IMR-90 (cell line): ENCODE data around the gene ZBTB1. TPM values are rescaled to one million over a fixed set of nuclear protein-coding genes. Genes with fewer than 3 reads are reported as not detected.
A peak's percentile ranks its signal among the peaks of the same experiment; 100 is the strongest.

Source experiments
- ATAC-seq: fragments of 200-7000 bp; cut with Tn5 transposase; 2 replicates; pipeline ENCODE4 v1.9.1; 2020; ENCODE audit warnings: low read depth, mild to moderate bottlenecking, moderate library complexity
- BruUV-seq: library from RNA; stranded (reverse); fragments of 400-500 nt; replicated peaks from 2 replicates; lab custom pipeline; 2021; lab: Mats Ljungman, UMichigan
- CTCF ChIA-PET: fragments of 300-600 bp; formaldehyde crosslinking; extraction: SDS; loops from one replicate; lab custom pipeline; 2021; ENCODE audit warnings: antibody characterized with exemption; lab: Yijun Ruan, JAX
- POLR2A ChIA-PET: fragments of 300-600 bp; sonication (Branson Sonifier 250); formaldehyde crosslinking; loops from one replicate; lab custom pipeline; 2022; ENCODE audit warnings: antibody characterized with exemption; ENCODE audit not compliant: unreplicated experiment; lab: Charles Lee
- DNase-seq: peaks from one replicate; pipeline ENCODE4 v3.0.0; 2013
- H2AFZ ChIP-seq: replicated peaks from 2 replicates; pipeline ENCODE3; 2013; ENCODE audit warnings: low read length, mild to moderate bottlenecking; ENCODE audit not compliant: poor library complexity
- H2AK5ac ChIP-seq: 2 replicates; pipeline ENCODE4 v1.6.1; 2013; ENCODE audit warnings: low read depth, low read length, inconsistent platforms
- H2AK9ac ChIP-seq: replicated peaks from 2 replicates; pipeline ENCODE3; 2013; ENCODE audit warnings: mild to moderate bottlenecking, low read depth, low read length, moderate library complexity; ENCODE audit not compliant: poor library complexity
- H2BK120ac ChIP-seq: 2 replicates; pipeline ENCODE4 v1.6.1; 2013; ENCODE audit warnings: low read depth, low read length, inconsistent platforms
- H2BK15ac ChIP-seq: 3 replicates; pipeline ENCODE4 v1.6.1; 2013; ENCODE audit warnings: low read depth, low read length, inconsistent platforms
- H2BK20ac ChIP-seq: 2 replicates; pipeline ENCODE4 v1.6.1; 2013; ENCODE audit warnings: low read depth, mild to moderate bottlenecking, inconsistent platforms, low read length, moderate library complexity
- H2BK5ac ChIP-seq: 2 replicates; pipeline ENCODE4 v1.6.1; 2013; ENCODE audit warnings: mild to moderate bottlenecking, low read depth, low read length, inconsistent platforms; ENCODE audit not compliant: poor library complexity, severe bottlenecking
- H3K14ac ChIP-seq: replicated peaks from 2 replicates; pipeline ENCODE4 v1.6.1; 2013; ENCODE audit warnings: low read depth, low read length, inconsistent platforms
- H3K18ac ChIP-seq: 2 replicates; pipeline ENCODE4 v1.6.1; 2013; ENCODE audit warnings: low read depth, low read length, control low read depth
- H3K23ac ChIP-seq: 2 replicates; pipeline ENCODE4 v1.6.1; 2013; ENCODE audit warnings: low read depth, low read length, inconsistent platforms
- H3K27ac ChIP-seq: 2 replicates; pipeline ENCODE4 v1.5.1; 2013; ENCODE audit warnings: mild to moderate bottlenecking, control low read depth, low read length; ENCODE audit not compliant: insufficient read depth
- H3K27me3 ChIP-seq: 2 replicates; pipeline ENCODE4 v1.6.1; 2013; ENCODE audit warnings: low read length; ENCODE audit not compliant: control insufficient read depth, insufficient read depth
- H3K36me3 ChIP-seq: 2 replicates; pipeline ENCODE4 v1.6.1; 2013; ENCODE audit warnings: low read length, mixed read lengths; ENCODE audit not compliant: control insufficient read depth, insufficient read depth
- H3K4ac ChIP-seq: 2 replicates; pipeline ENCODE4 v1.6.1; 2013; ENCODE audit warnings: low read depth, low read length, inconsistent platforms
- H3K4me1 ChIP-seq: 2 replicates; pipeline ENCODE4 v1.6.1; 2013; ENCODE audit warnings: low read length, mixed read lengths; ENCODE audit not compliant: control insufficient read depth, insufficient read depth
- H3K4me2 ChIP-seq: 2 replicates; pipeline ENCODE4 v1.6.1; 2013; ENCODE audit warnings: low read depth, mild to moderate bottlenecking, control low read depth, low read length, moderate library complexity
- H3K4me3 ChIP-seq: 2 replicates; pipeline ENCODE4 v1.5.1; 2013; ENCODE audit warnings: low read depth, mild to moderate bottlenecking, control low read depth, low read length, moderate library complexity; ENCODE audit not compliant: insufficient read depth
- H3K56ac ChIP-seq: 2 replicates; pipeline ENCODE4 v1.6.1; 2013; ENCODE audit warnings: low read length, inconsistent platforms; ENCODE audit not compliant: insufficient read depth; ENCODE audit errors: extremely low read depth
- H3K79me1 ChIP-seq, 2 experiments: 2 replicates each; pipeline ENCODE4 v1.6.1; 2013; ENCODE audit warnings: low read length in 2 of 2, inconsistent platforms in 1 of 2, low read depth in 1 of 2
- H3K9ac ChIP-seq: 2 replicates; pipeline ENCODE4 v1.6.1; 2013; ENCODE audit warnings: low read depth, low read length, control low read depth
- H3K9me1 ChIP-seq: 2 replicates; pipeline ENCODE4 v1.6.1; 2013; ENCODE audit warnings: low read length, inconsistent platforms; ENCODE audit not compliant: insufficient read depth
- H3K9me3 ChIP-seq: 2 replicates; pipeline ENCODE4 v1.6.1; 2013; ENCODE audit warnings: low read length; ENCODE audit not compliant: control insufficient read depth, insufficient read depth
- H4K20me1 ChIP-seq: 2 replicates; pipeline ENCODE4 v1.6.1; 2013; ENCODE audit warnings: low read length, inconsistent platforms; ENCODE audit not compliant: insufficient read depth
- H4K5ac ChIP-seq: 2 replicates; pipeline ENCODE4 v1.6.1; 2013; ENCODE audit warnings: mild to moderate bottlenecking, low read depth, low read length, control low read depth
- H4K8ac ChIP-seq, 2 experiments: 2 replicates each; pipeline ENCODE4 v1.6.1; 2013; ENCODE audit warnings: low read depth in 2 of 2, low read length in 2 of 2, control low read depth in 1 of 2, inconsistent platforms in 1 of 2
- H4K91ac ChIP-seq: 2 replicates; pipeline ENCODE4 v1.6.1; 2013; ENCODE audit warnings: low read depth, low read length, inconsistent platforms; ENCODE audit not compliant: insufficient read depth
- CEBPB ChIP-seq: IDR thresholded peaks from 2 replicates; pipeline ENCODE4 v1.6.1; 2012; ENCODE audit warnings: low read depth, low read length, improper control_type of control experiment
- CHD1 ChIP-seq: IDR thresholded peaks from 2 replicates; pipeline ENCODE4 v1.6.1; 2012; ENCODE audit warnings: low read depth, low read length, improper control_type of control experiment
- MAFK ChIP-seq: IDR thresholded peaks from 2 replicates; pipeline ENCODE4 v1.6.1; 2012; ENCODE audit warnings: low read depth, low read length, improper control_type of control experiment
- NFE2L2 ChIP-seq: fragments of 150-350 bp; IDR thresholded peaks from 2 replicates; pipeline ENCODE4 v1.6.1; 2016; ENCODE audit warnings: low read depth, mild to moderate bottlenecking, low read length
- WGBS, 2 experiments: methylation state at CpG; one replicate each; pipeline versions ENCODE4 v1.1.5 to v1.1.7; 2013; ENCODE audit warnings: missing lambda C conversion rate in 2 of 2; ENCODE audit not compliant: insufficient read length in 1 of 2; ENCODE audit errors: extremely low coverage in 2 of 2; 5-methylcytosine and 5-hydroxymethylcytosine counted together
- dilution Hi-C: fragments of 300-500 bp; cut with HindIII; formaldehyde crosslinking; loops from one replicate; pipeline ENCODE4 v1.14.3; 2018; ENCODE audit warnings: low sequenced_read_pairs; ENCODE audit not compliant: unreplicated experiment
- in situ Hi-C: fragments of 300-500 bp; cut with MboI; formaldehyde crosslinking; loops from 3 replicates; pipeline ENCODE4 v1.14.3; 2019; ENCODE audit warnings: low sequenced_read_pairs, inconsistent platforms, mixed read lengths
- intact Hi-C: fragments of 100-400 bp; cut with micrococcal nuclease; formaldehyde crosslinking; loops from 2 replicates; pipeline ENCODE4 v1.10.0; 2022
- polyA plus RNA-seq, 3 experiments: library from polyadenylated mRNA; depleted of rRNA; stranded (reverse); fragments of >200 nt; gene quantifications; 2 replicates each; pipeline ENCODE4 v1.2.3, GENCODE V29; 2012; ENCODE audit warnings: low replicate concordance in 1 of 3
- total RNA-seq: library from RNA; depleted of rRNA; stranded (reverse); fragments of >200 nt; gene quantifications from 2 replicates; pipeline ENCODE4 v1.2.3, GENCODE V29; 2012

ZBTB1 gene
- total and polyA plus RNA-seq, 2 of the 4 experiments (the other 2 are of a cell fraction) = 19.0 to 37.3 TPM

DNA sequence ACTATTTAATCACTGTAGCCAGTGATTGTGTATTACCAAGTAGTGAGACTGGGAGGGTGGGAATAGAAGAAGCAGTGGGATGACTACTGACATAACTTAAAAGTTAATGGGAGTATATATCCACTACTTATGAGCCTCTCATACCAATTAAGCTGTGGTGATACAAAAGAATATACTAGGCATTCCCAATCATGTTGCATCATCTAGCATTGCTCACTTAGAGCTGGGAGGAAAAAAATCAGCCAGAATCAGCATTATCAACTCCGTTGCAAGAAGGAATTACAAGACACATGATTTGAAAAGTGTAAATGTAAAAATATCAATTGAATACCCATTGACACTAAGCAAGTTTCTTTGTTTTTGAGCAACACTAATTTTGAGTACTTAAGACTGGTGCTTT, 44.4 kb downstream of the ZBTB1 start:
- no peak overlapping the region for H3K18ac ChIP-seq
- CTCF ChIA-PET = no interaction called here
- BruUV-seq = no TSS peak
- no peak overlapping the region; the same call in 1 of the 2 replicates for H3K23ac ChIP-seq
- no peaks in the 10 kb centered on the region for H3K4me1 ChIP-seq
- H4K8ac ChIP-seq = 0 out of 4 replicates have a peak overlapping the region, but pooled peaks of 1 of the 2 experiments have one; percentile 51
- H3K36me3 ChIP-seq = no peaks in the 10 kb centered on the region; the same call in 1 of the 2 replicates
- H3K27ac ChIP-seq = no peak overlapping the region
- no peaks in the 10 kb centered on the region for H3K9me1 ChIP-seq
- peaks cover 3% of the 10 kb centered on the region; the same call in 1 of the 2 replicates for H3K27me3 ChIP-seq
- no peak overlapping the region for H2AK5ac ChIP-seq
- H3K14ac ChIP-seq = no peak overlapping the region; the same call in 1 of the 2 replicates
- H4K5ac ChIP-seq = no peak overlapping the region
- H3K79me1 ChIP-seq = no peaks in the 10 kb centered on the region
- H2BK15ac ChIP-seq = no peak overlapping the region; the same call in 2 of the 3 replicates
- H3K9me3 ChIP-seq = no peaks in the 10 kb centered on the region
- in situ Hi-C loops (loop anchor here (25.0 kb wide), 1 partner anchor 363 kb away; the partner anchor contains the start of gene CHURC1), intact Hi-C loops (no loop called here), dilution Hi-C loops (no loop called here)
- H4K91ac ChIP-seq = no peak overlapping the region
- no peak overlapping the region for H3K4me3 ChIP-seq
- no peak overlapping the region for H3K9ac ChIP-seq
- H3K56ac ChIP-seq = no peak overlapping the region
- no CpG with 5 or more reads among the region's 1 CpG for WGBS, 2 experiments
- no peak for TF ChIP-seq CHD1
- TF ChIP-seq MAFK = 0 out of 2 replicates have a peak, but pooled peaks have one; percentile 5
- peak; percentile 68 for TF ChIP-seq CEBPB
- no peak for TF ChIP-seq NFE2L2
- no peak overlapping the region for H3K4ac ChIP-seq
- H2BK20ac ChIP-seq = no peak overlapping the region
- no peak overlapping the region for H3K4me2 ChIP-seq
- POLR2A ChIA-PET = no interaction called here
- ATAC-seq (no peak), DNase-seq (peak; percentile 12)
- no peak overlapping the region for H2BK5ac ChIP-seq
- no peaks in the 10 kb centered on the region for H4K20me1 ChIP-seq
- no peak overlapping the region for H2AK9ac ChIP-seq
- H2BK120ac ChIP-seq = no peak overlapping the region
- no peak overlapping the region for H2AFZ ChIP-seq
